Neural progenitor cell (in vitro differentiated cells): Measurements from ENCODE around the gene XPNPEP1. TPM values are rescaled to one million over a fixed set of nuclear protein-coding genes. Genes with fewer than 3 reads are reported as not detected.

Experiments used
- DNase-seq: peaks from one replicate; pipeline ENCODE4 v3.0.0-alpha.2; 2016; ENCODE audit warnings: low spot score
- H2AFZ ChIP-seq: fragments of 200-600 bp; sonication (generic); replicated peaks from 2 replicates; pipeline ENCODE4 v1.6.1; 2016; ENCODE audit warnings: antibody characterized with exemption
- H3F3A ChIP-seq: fragments of 200-600 bp; sonication (generic); 2 replicates; pipeline ENCODE4 v1.6.1; 2016; ENCODE audit warnings: antibody characterized with exemption, low read depth
- H3K27ac ChIP-seq: fragments of 200-600 bp; sonication (generic); 2 replicates; pipeline ENCODE4 v1.5.1; 2016; ENCODE audit warnings: mild to moderate bottlenecking
- H3K27me3 ChIP-seq: fragments of 200-600 bp; sonication (generic); 2 replicates; pipeline ENCODE4 v1.6.1; 2016; ENCODE audit warnings: mild to moderate bottlenecking, moderate library complexity
- H3K36me3 ChIP-seq: fragments of 200-600 bp; sonication (generic); 2 replicates; pipeline ENCODE4 v1.5.1; 2016
- H3K4me1 ChIP-seq: fragments of 200-600 bp; sonication (generic); 2 replicates; pipeline ENCODE4 v1.6.1; 2016; ENCODE audit warnings: mixed run types
- H3K4me2 ChIP-seq: fragments of 200-600 bp; sonication (generic); 2 replicates; pipeline ENCODE4 v1.6.1; 2016
- H3K4me3 ChIP-seq: fragments of 200-600 bp; sonication (generic); 2 replicates; pipeline ENCODE4 v1.5.1; 2016
- H3K79me2 ChIP-seq: fragments of 200-600 bp; sonication (generic); 2 replicates; pipeline ENCODE4 v1.6.1; 2016; ENCODE audit warnings: low read depth
- H3K9ac ChIP-seq: fragments of 200-600 bp; sonication (generic); 2 replicates; pipeline ENCODE4 v1.6.1; 2016
- H3K9me3 ChIP-seq: fragments of 200-600 bp; sonication (generic); 2 replicates; pipeline ENCODE4 v1.5.1; 2016; ENCODE audit warnings: low read depth
- H4K20me1 ChIP-seq: fragments of 200-600 bp; sonication (generic); 2 replicates; pipeline ENCODE4 v1.6.1; 2016; ENCODE audit warnings: low read depth
- H3K27ac Mint-ChIP-seq: 3 replicates; pipeline ENCODE4 v1.8.0; 2021; ENCODE audit warnings: mixed read lengths
- H3K27me3 Mint-ChIP-seq: 2 replicates; pipeline ENCODE4 v1.8.0; 2022; ENCODE audit warnings: low read depth, mild to moderate bottlenecking, inconsistent platforms, moderate library complexity, mixed read lengths; ENCODE audit not compliant: insufficient read depth
- H3K36me3 Mint-ChIP-seq: 3 replicates; pipeline ENCODE4 v1.8.0; 2021; ENCODE audit warnings: mixed read lengths
- H3K4me1 Mint-ChIP-seq: 3 replicates; pipeline ENCODE4 v1.8.0; 2021; ENCODE audit warnings: mixed read lengths
- H3K4me3 Mint-ChIP-seq: 3 replicates; pipeline ENCODE4 v1.8.0; 2021; ENCODE audit warnings: mild to moderate bottlenecking, moderate library complexity, mixed read lengths
- H3K9me3 Mint-ChIP-seq: 3 replicates; pipeline ENCODE4 v1.8.0; 2020; ENCODE audit warnings: mixed read lengths
- CTCF ChIP-seq: fragments of 200-600 bp; sonication (generic); IDR thresholded peaks from 2 replicates; pipeline ENCODE4 v1.5.1; 2017; ENCODE audit warnings: antibody characterized with exemption, mild to moderate bottlenecking
- EZH2 ChIP-seq: fragments of 200-600 bp; sonication (generic); IDR thresholded peaks from 2 replicates; pipeline ENCODE4 v1.6.1; 2017; ENCODE audit warnings: antibody characterized with exemption, mild to moderate bottlenecking, moderate library complexity
- EZH2phosphoT487 ChIP-seq: fragments of 200-600 bp; sonication (generic); IDR thresholded peaks from 2 replicates; pipeline ENCODE4 v1.6.1; 2017; ENCODE audit warnings: antibody characterized with exemption
- small RNA-seq: library from RNA; depleted of rRNA; stranded (forward); fragments of <200 nt; gene quantifications from one replicate; pipeline ENCODE3, GENCODE V24; 2015
- total RNA-seq: library from RNA; depleted of rRNA; stranded (reverse); fragments of >200 nt; gene quantifications from 2 replicates; pipeline ENCODE4 v1.2.3, GENCODE V29; 2015; ENCODE audit warnings: low replicate concordance

XPNPEP1 gene
- total RNA-seq, 1 donor from 2014 or later: 113 TPM

- no peak overlapping the region for H3K27ac ChIP-seq
- Mint-ChIP-seq H3K27ac (no peak overlapping the region), H3K36me3 (peaks cover 3% of the 10 kb centered on the region), H3K4me1 (no peaks in the 10 kb centered on the region), H3K9me3 (no peaks in the 10 kb centered on the region), H3K27me3 (no peaks in the 10 kb centered on the region), H3K4me3 (no peak overlapping the region)
- no peaks in the 10 kb centered on the region for H3K9me3 ChIP-seq
- no peaks in the 10 kb centered on the region for H3F3A ChIP-seq
- H3K4me3 ChIP-seq: no peak overlapping the region
- no peak overlapping the region for H3K9ac ChIP-seq
- DNase-seq: no peak
- no peaks in the 10 kb centered on the region for H4K20me1 ChIP-seq
- no peaks in the 10 kb centered on the region for H3K4me1 ChIP-seq
- H3K79me2 ChIP-seq: no peaks in the 10 kb centered on the region
- H3K27me3 ChIP-seq: no peaks in the 10 kb centered on the region
- no peak overlapping the region for H2AFZ ChIP-seq
- no peak overlapping the region for H3K4me2 ChIP-seq
- no peaks in the 10 kb centered on the region for H3K36me3 ChIP-seq
- TF ChIP-seq EZH2phosphoT487 (no peak), CTCF (no peak), EZH2 (no peak)
Measured at GRCh38 chr10:109820620-109821405, 102.5 kb downstream of the XPNPEP1 start.

GRCh38 chr10:109819807-109820206 is 103.5 kb downstream of the XPNPEP1 start:
- Histone ChIP-seq H3K36me3 (no peaks in the 10 kb centered on the region), H3K27me3 (no peaks in the 10 kb centered on the region), H3K4me3 (no peak overlapping the region), H3K9ac (no peak overlapping the region), H3K9me3 (no peaks in the 10 kb centered on the region), H3K27ac (no peak overlapping the region), H3K79me2 (no peaks in the 10 kb centered on the region), H3K4me1 (no peaks in the 10 kb centered on the region), H3K4me2 (no peak overlapping the region), H4K20me1 (no peaks in the 10 kb centered on the region), H3F3A (no peaks in the 10 kb centered on the region), H2AFZ (no peak overlapping the region)
- Mint-ChIP-seq H3K9me3 (no peaks in the 10 kb centered on the region), H3K4me3 (no peak overlapping the region), H3K27ac (no peak overlapping the region), H3K27me3 (no peaks in the 10 kb centered on the region), H3K4me1 (no peaks in the 10 kb centered on the region), H3K36me3 (no peaks in the 10 kb centered on the region)
- no peak for TF ChIP-seq EZH2
- no peak for TF ChIP-seq EZH2phosphoT487
- TF ChIP-seq CTCF: no peak
- no peak for DNase-seq

Small RNA genes lying within 50 kb of the gene (small RNA-seq; reads per million reads assigned to genes)
- gene RNU4-5P: not detected

Other genes starting within 250 kb of the XPNPEP1 start
- 202 and 345 TPM in 2 replicates for gene ADD3, start 84.5 kb upstream of the XPNPEP1 start, total RNA-seq